ENCODE measurements around the gene RPTOR.

DNA sequence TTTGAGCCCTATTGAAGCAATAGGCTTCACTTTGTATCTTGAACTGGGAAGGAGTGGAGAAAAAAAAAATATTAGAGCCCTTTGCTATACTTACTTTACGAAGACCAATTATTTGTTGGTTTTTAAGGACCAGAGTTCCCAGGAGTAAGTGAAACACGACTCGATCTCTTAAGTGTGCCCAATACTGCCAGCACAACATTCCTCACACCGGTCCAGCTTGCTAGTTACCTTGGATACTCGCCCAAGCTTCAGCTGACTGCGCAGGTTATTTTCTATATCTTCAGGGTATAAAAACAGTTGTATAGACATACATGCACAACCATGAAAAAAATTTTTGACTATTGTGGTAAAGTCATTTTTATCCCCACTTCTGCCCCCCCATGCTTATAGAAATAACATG lies 72.1 kb downstream of the RPTOR start:
- no peak for TF ChIP-seq POLR2A (IDR thresholded peaks at IDR 0.05)
- TF ChIP-seq CTCF (IDR thresholded peaks at IDR 0.05): no peak
- TF ChIP-seq POLR2AphosphoS5 (IDR thresholded peaks at IDR 0.05): no peak
